Adrenal gland (tissue), 12 donors: ENCODE results near the gene TMEM254. TPM values are rescaled to one million over a fixed set of nuclear protein-coding genes. Genes with fewer than 3 reads are reported as not detected.
"Not testable (repeated sequence)": the region's sequence is repeated elsewhere in the genome, so short reads cannot be mapped to it uniquely, and the experiment has no call there.

Experiments used
- DNase-seq, 7 donors: peaks; one replicate each; pipeline ENCODE4 v3.0.0-alpha.2; 2019 to 2020
- H3K27ac ChIP-seq, 5 donors: fragments of 200-600 bp; sonication (generic) in 4 of 5; 1 replicate in 3 of 5; 2 replicates in 2 of 5; pipeline versions ENCODE4 v1.5.1 to v1.8.0; 2016 to 2020; ENCODE audit warnings: mild to moderate bottlenecking in 1 of 5
- H3K27me3 ChIP-seq: fragments of 200-600 bp; 2 replicates; pipeline ENCODE4 v1.8.0; 2021
- H3K36me3 ChIP-seq, 2 donors: fragments of 200-600 bp; replicated peaks in 1 of 2; 1 replicate in 1 of 2; 2 replicates in 1 of 2; pipeline versions ENCODE4 v1.5.1 to v1.8.0; 2018 to 2022
- H3K4me1 ChIP-seq, 2 donors: fragments of 200-600 bp; replicated peaks in 1 of 2; 1 replicate in 1 of 2; 2 replicates in 1 of 2; pipeline versions ENCODE4 v1.5.1 to v1.8.0; 2018 to 2021
- H3K4me3 ChIP-seq, 4 donors: fragments of 200-600 bp; sonication (generic) in 3 of 4; one replicate each; pipeline ENCODE4 v1.5.1; 2016 to 2018
- H3K9me3 ChIP-seq, 3 donors: fragments of 200-600 bp; sonication (generic) in 1 of 3; replicated peaks in 1 of 3; 1 replicate in 2 of 3; 2 replicates in 1 of 3; pipeline versions ENCODE4 v1.5.1 to v1.8.0; 2016 to 2021
- POLR2A ChIP-seq, 2 donors: fragments of 450-650 bp; IDR thresholded peaks; one replicate each; pipeline ENCODE4 v1.6.1; 2017; ENCODE audit warnings: antibody characterized with exemption in 2 of 2, mild to moderate bottlenecking in 2 of 2, moderate library complexity in 1 of 2
- WGBS, 4 donors: extraction: QIAGEN DNeasy Blood & Tissue Kit in 2 of 4; methylation state at CpG; one replicate each; pipeline versions ENCODE4 v1.1.5 to v1.1.7; 2013 to 2017; 5-methylcytosine and 5-hydroxymethylcytosine counted together
- intact Hi-C, 2 donors: fragments of 100-400 bp; cut with DNase I; formaldehyde crosslinking; loops; one replicate each; pipeline versions ENCODE4 v1.14.1 to v1.15.0; 2022 to 2023
- polyA plus RNA-seq, 3 donors: library from polyadenylated mRNA; stranded (reverse); fragments of 200-250 nt in 2 of 3; fragments of 350-450 nt in 1 of 3; fragmentation: Illumina TruSeq in 1 of 3; extraction: RNeasy Lipid Tissue Mini Kit (QIAGEN cat#74804) in 1 of 3; gene quantifications; one replicate each; pipeline ENCODE4 v1.2.3, GENCODE V29; 2013 to 2014
- total RNA-seq, 9 donors: library from RNA; depleted of rRNA in 4 of 9; stranded (reverse); fragments of >200 nt in 4 of 9; fragments of 120-200 nt in 1 of 9; fragmentation: NEBNext Ultra II Directional in 1 of 9; extraction: Animal tissue kit (Norgen Biotek cat#: 25700) in 1 of 9; gene quantifications; one replicate each; pipeline versions ENCODE4 v1.1.0 to v1.2.4, GENCODE V29; 2013 to 2023
- TF ChIP-seq, protein P1 (sequence below), 6 experiments: fragments of 450-650 bp in 4 of 6; fragments of 200-600 bp in 2 of 6; sonication (generic) in 1 of 6; IDR thresholded peaks; 1 replicate in 5 of 6; 2 replicates in 1 of 6; pipeline versions ENCODE4 v1.5.1 to v1.8.0; 2016 to 2021; ENCODE audit warnings: antibody characterized with exemption in 6 of 6, mild to moderate bottlenecking in 2 of 6, moderate library complexity in 1 of 6
- donor health status: healthy with polysubstance abuse.
- donor health status: Bipolar disorder and iron deficiency.
- donor health status: DM: yes; HTN: yes; CAD: no.
- donor health status: DM: no; HTN: no; CAD: no.
- donor health status: DM: no; HTN: no; CAD: no.
- donor health status: DM: yes; HTN: yes; CAD: no.

TMEM254 gene
- total and polyA plus RNA-seq, 12 donors = 8.8 to 47.2 (median 27.1) TPM

- Histone ChIP-seq H3K36me3 (no peaks in the 10 kb centered on the region), H3K4me3 (no peak overlapping the region), H3K27me3 (no peaks in the 10 kb centered on the region), H3K4me1 (no peaks in the 10 kb centered on the region), H3K9me3 (no peaks in the 10 kb centered on the region), H3K27ac (no peak overlapping the region)
- TF ChIP-seq, protein P1, sequence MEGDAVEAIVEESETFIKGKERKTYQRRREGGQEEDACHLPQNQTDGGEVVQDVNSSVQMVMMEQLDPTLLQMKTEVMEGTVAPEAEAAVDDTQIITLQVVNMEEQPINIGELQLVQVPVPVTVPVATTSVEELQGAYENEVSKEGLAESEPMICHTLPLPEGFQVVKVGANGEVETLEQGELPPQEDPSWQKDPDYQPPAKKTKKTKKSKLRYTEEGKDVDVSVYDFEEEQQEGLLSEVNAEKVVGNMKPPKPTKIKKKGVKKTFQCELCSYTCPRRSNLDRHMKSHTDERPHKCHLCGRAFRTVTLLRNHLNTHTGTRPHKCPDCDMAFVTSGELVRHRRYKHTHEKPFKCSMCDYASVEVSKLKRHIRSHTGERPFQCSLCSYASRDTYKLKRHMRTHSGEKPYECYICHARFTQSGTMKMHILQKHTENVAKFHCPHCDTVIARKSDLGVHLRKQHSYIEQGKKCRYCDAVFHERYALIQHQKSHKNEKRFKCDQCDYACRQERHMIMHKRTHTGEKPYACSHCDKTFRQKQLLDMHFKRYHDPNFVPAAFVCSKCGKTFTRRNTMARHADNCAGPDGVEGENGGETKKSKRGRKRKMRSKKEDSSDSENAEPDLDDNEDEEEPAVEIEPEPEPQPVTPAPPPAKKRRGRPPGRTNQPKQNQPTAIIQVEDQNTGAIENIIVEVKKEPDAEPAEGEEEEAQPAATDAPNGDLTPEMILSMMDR (IDR thresholded peaks at IDR 0.05) = no peak
- TF ChIP-seq POLR2A (IDR thresholded peaks at IDR 0.05) = no peak
- WGBS, 4 donors = 89 to 93% (median 91%) methylated on average over 5 of the region's 5 CpGs
- intact Hi-C loops = no loop called here
- DNase-seq = no peak
Measured at GRCh38 chr10:80032503-80032902, 46.0 kb upstream of the TMEM254 start.

DNA sequence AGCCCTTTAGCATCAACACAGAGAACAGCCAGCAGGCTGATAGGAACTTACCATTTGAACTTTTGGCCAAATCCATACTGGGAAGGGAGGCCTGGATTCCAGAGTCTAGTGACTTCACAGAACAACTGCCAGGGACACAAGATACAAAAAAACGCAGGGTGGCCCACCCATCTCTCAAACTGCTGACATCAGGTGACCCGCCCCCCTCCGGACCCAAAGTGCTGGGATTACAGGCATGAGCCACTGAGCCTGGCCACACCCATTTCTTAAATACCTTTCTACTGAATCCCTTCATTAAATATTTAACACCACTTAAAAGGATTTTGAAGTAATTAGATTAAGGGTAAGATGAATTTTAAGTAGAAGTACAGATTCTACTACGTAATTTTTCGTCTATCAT, 43.7 kb upstream of the TMEM254 start:
- H3K27me3 ChIP-seq, DNase-seq, intact Hi-C loops, H3K9me3 ChIP-seq, H3K4me3 ChIP-seq, H3K27ac ChIP-seq, H3K36me3 ChIP-seq, H3K4me1 ChIP-seq: not testable (repeated sequence)
- 81 to 93% (median 88%) methylated on average over 5 of the region's 5 CpGs for WGBS, 4 donors

GRCh38 chr10:80035430-80035829, 43.0 kb upstream of the TMEM254 start:
- H3K9me3 ChIP-seq, intact Hi-C loops, H3K27me3 ChIP-seq, DNase-seq, H3K27ac ChIP-seq, H3K36me3 ChIP-seq, H3K4me3 ChIP-seq, H3K4me1 ChIP-seq: not testable (repeated sequence)
- 65 to 75% (median 69%) methylated on average over 3 of the region's 3 CpGs for WGBS, 4 donors

DNA sequence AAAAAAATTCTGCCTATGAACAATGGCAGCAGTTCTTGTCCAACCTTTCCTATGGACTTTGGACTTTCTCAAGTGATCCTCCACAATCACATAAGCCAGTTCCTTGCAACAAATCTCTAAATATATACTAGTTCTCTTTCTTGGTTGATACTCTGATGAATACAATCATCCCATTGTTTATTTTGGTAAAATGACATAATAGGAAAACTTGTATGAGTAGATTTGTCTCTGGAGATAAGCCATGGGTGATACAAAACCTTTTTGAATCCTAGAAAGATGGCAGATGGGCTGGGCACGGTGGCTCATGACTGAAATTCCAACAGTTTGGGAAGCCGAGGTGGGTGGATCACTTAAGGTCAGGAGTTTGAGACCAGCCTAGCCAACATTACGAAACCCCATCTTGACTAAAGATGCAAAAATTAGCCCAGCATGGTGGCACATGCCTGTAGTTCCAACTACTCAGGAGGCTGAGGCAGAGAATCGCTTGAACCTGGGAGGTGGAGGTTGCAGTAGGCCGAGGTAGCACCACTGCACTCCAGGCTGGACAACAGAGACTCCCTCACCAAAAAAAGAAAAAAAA, 41.5 kb upstream of the TMEM254 start:
- intact Hi-C loops, DNase-seq, H3K36me3 ChIP-seq, H3K27me3 ChIP-seq, H3K4me3 ChIP-seq, H3K27ac ChIP-seq, H3K9me3 ChIP-seq, H3K4me1 ChIP-seq: not testable (repeated sequence)
- 80 to 92% (median 85%) methylated on average over 5 of the region's 5 CpGs for WGBS, 4 donors

DNA sequence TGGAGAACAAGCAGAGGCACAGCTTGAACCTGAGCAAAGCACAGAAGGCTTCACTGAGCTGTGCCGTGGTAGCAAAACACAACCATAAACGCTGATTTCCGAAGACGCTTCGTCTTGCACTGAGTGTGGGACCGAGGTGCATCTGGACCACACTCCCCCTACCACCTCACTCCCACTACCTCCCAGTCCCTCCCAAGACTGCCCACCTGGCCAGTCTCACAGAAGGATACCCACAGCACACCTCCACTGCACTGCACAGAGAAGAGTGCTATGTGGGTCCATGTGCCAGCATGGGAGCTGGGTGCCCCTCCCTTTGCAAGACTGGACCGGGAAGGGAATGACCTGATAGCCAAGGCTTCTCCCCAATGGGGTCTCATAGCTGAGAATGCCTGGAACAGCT, 40.2 kb upstream of the TMEM254 start:
- H3K4me1 ChIP-seq, intact Hi-C loops, H3K9me3 ChIP-seq, DNase-seq, H3K4me3 ChIP-seq, H3K27ac ChIP-seq, H3K36me3 ChIP-seq, H3K27me3 ChIP-seq: not testable (repeated sequence)
- 88 to 100% (median 96%) methylated on average over 1 of the region's 7 CpGs for WGBS, 4 donors

DNA sequence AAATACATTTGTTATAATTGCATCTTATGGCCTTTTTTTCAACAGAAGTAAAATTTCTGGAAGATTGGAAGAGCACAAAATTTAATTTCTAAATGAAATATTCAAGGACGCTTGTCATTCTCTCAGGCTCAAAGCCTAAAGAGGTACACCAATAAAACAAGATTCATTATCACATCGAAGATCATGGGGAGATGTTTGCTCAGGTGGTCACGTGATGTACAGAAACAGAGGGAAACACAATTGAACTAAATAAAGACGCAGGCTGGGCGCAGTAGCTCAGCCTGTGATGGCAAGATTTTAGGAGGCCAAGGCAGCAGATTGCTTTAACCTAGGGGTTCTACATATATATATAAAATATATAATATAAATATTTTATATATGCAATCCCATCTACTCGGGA, 37.3 kb upstream of the TMEM254 start:
- WGBS, 4 donors = 88 to 92% (median 89%) methylated on average over 6 of the region's 6 CpGs
- DNase-seq = no peak

GRCh38 chr10:80044935-80045334, 33.5 kb upstream of the TMEM254 start:
- intact Hi-C loops = loop anchor here in 1 of 2 donors (10.0 kb wide), 1 partner anchor 500 kb away; no protein-coding TSS in a partner anchor
- H3K4me1 ChIP-seq, DNase-seq, H3K4me3 ChIP-seq, H3K27me3 ChIP-seq, H3K27ac ChIP-seq, H3K36me3 ChIP-seq, H3K9me3 ChIP-seq: not testable (repeated sequence)
- 64 to 91% (median 76%) methylated on average over 4 to 6 of the region's 6 CpGs for WGBS, 4 donors

More for the DNA sequence above, 37.3 kb upstream of the TMEM254 start:
- Histone ChIP-seq H3K36me3 (no peaks in the 10 kb centered on the region), H3K27ac (no peak overlapping the region), H3K9me3 (no peaks in the 10 kb centered on the region), H3K4me3 (no peak overlapping the region), H3K27me3 (no peaks in the 10 kb centered on the region), H3K4me1 (no peaks in the 10 kb centered on the region)
- intact Hi-C loops = loop anchor here in 1 of 2 donors (10.0 kb wide), 1 partner anchor 496 kb away; no protein-coding TSS in a partner anchor
- TF ChIP-seq POLR2A (IDR thresholded peaks at IDR 0.05) = no peak
